IMR-90 (cell line): Measurements from ENCODE around the gene TRPM8. TPM values are rescaled to one million over a fixed set of nuclear protein-coding genes. Genes with fewer than 3 reads are reported as not detected.

Experiments used
- ATAC-seq: fragments of 200-7000 bp; cut with Tn5 transposase; 2 replicates; pipeline ENCODE4 v1.9.1; 2020; ENCODE audit warnings: low read depth, mild to moderate bottlenecking, moderate library complexity
- BruUV-seq: library from RNA; stranded (reverse); fragments of 400-500 nt; replicated peaks from 2 replicates; lab custom pipeline; 2021; lab: Mats Ljungman, UMichigan
- CTCF ChIA-PET: fragments of 300-600 bp; formaldehyde crosslinking; extraction: SDS; loops from one replicate; lab custom pipeline; 2021; ENCODE audit warnings: antibody characterized with exemption; lab: Yijun Ruan, JAX
- POLR2A ChIA-PET: fragments of 300-600 bp; sonication (Branson Sonifier 250); formaldehyde crosslinking; loops from one replicate; lab custom pipeline; 2022; ENCODE audit warnings: antibody characterized with exemption; ENCODE audit not compliant: unreplicated experiment; lab: Charles Lee
- DNase-seq: peaks from one replicate; pipeline ENCODE4 v3.0.0; 2013
- H2AFZ ChIP-seq: replicated peaks from 2 replicates; pipeline ENCODE3; 2013; ENCODE audit warnings: low read length, mild to moderate bottlenecking; ENCODE audit not compliant: poor library complexity
- H2AK5ac ChIP-seq: 2 replicates; pipeline ENCODE4 v1.6.1; 2013; ENCODE audit warnings: low read depth, low read length, inconsistent platforms
- H2AK9ac ChIP-seq: replicated peaks from 2 replicates; pipeline ENCODE3; 2013; ENCODE audit warnings: mild to moderate bottlenecking, low read depth, low read length, moderate library complexity; ENCODE audit not compliant: poor library complexity
- H2BK120ac ChIP-seq: 2 replicates; pipeline ENCODE4 v1.6.1; 2013; ENCODE audit warnings: low read depth, low read length, inconsistent platforms
- H2BK15ac ChIP-seq: 3 replicates; pipeline ENCODE4 v1.6.1; 2013; ENCODE audit warnings: low read depth, low read length, inconsistent platforms
- H2BK20ac ChIP-seq: 2 replicates; pipeline ENCODE4 v1.6.1; 2013; ENCODE audit warnings: low read depth, mild to moderate bottlenecking, inconsistent platforms, low read length, moderate library complexity
- H2BK5ac ChIP-seq: 2 replicates; pipeline ENCODE4 v1.6.1; 2013; ENCODE audit warnings: mild to moderate bottlenecking, low read depth, low read length, inconsistent platforms; ENCODE audit not compliant: poor library complexity, severe bottlenecking
- H3K14ac ChIP-seq: replicated peaks from 2 replicates; pipeline ENCODE4 v1.6.1; 2013; ENCODE audit warnings: low read depth, low read length, inconsistent platforms
- H3K18ac ChIP-seq: 2 replicates; pipeline ENCODE4 v1.6.1; 2013; ENCODE audit warnings: low read depth, low read length, control low read depth
- H3K23ac ChIP-seq: 2 replicates; pipeline ENCODE4 v1.6.1; 2013; ENCODE audit warnings: low read depth, low read length, inconsistent platforms
- H3K27ac ChIP-seq: 2 replicates; pipeline ENCODE4 v1.5.1; 2013; ENCODE audit warnings: mild to moderate bottlenecking, control low read depth, low read length; ENCODE audit not compliant: insufficient read depth
- H3K27me3 ChIP-seq: 2 replicates; pipeline ENCODE4 v1.6.1; 2013; ENCODE audit warnings: low read length; ENCODE audit not compliant: control insufficient read depth, insufficient read depth
- H3K36me3 ChIP-seq: 2 replicates; pipeline ENCODE4 v1.6.1; 2013; ENCODE audit warnings: low read length, mixed read lengths; ENCODE audit not compliant: control insufficient read depth, insufficient read depth
- H3K4ac ChIP-seq: 2 replicates; pipeline ENCODE4 v1.6.1; 2013; ENCODE audit warnings: low read depth, low read length, inconsistent platforms
- H3K4me1 ChIP-seq: 2 replicates; pipeline ENCODE4 v1.6.1; 2013; ENCODE audit warnings: low read length, mixed read lengths; ENCODE audit not compliant: control insufficient read depth, insufficient read depth
- H3K4me2 ChIP-seq: 2 replicates; pipeline ENCODE4 v1.6.1; 2013; ENCODE audit warnings: low read depth, mild to moderate bottlenecking, control low read depth, low read length, moderate library complexity
- H3K4me3 ChIP-seq: 2 replicates; pipeline ENCODE4 v1.5.1; 2013; ENCODE audit warnings: low read depth, mild to moderate bottlenecking, control low read depth, low read length, moderate library complexity; ENCODE audit not compliant: insufficient read depth
- H3K56ac ChIP-seq: 2 replicates; pipeline ENCODE4 v1.6.1; 2013; ENCODE audit warnings: low read length, inconsistent platforms; ENCODE audit not compliant: insufficient read depth; ENCODE audit errors: extremely low read depth
- H3K79me1 ChIP-seq, 2 experiments: 2 replicates each; pipeline ENCODE4 v1.6.1; 2013; ENCODE audit warnings: low read length in 2 of 2, inconsistent platforms in 1 of 2, low read depth in 1 of 2
- H3K9ac ChIP-seq: 2 replicates; pipeline ENCODE4 v1.6.1; 2013; ENCODE audit warnings: low read depth, low read length, control low read depth
- H3K9me1 ChIP-seq: 2 replicates; pipeline ENCODE4 v1.6.1; 2013; ENCODE audit warnings: low read length, inconsistent platforms; ENCODE audit not compliant: insufficient read depth
- H3K9me3 ChIP-seq: 2 replicates; pipeline ENCODE4 v1.6.1; 2013; ENCODE audit warnings: low read length; ENCODE audit not compliant: control insufficient read depth, insufficient read depth
- H4K20me1 ChIP-seq: 2 replicates; pipeline ENCODE4 v1.6.1; 2013; ENCODE audit warnings: low read length, inconsistent platforms; ENCODE audit not compliant: insufficient read depth
- H4K5ac ChIP-seq: 2 replicates; pipeline ENCODE4 v1.6.1; 2013; ENCODE audit warnings: mild to moderate bottlenecking, low read depth, low read length, control low read depth
- H4K8ac ChIP-seq, 2 experiments: 2 replicates each; pipeline ENCODE4 v1.6.1; 2013; ENCODE audit warnings: low read depth in 2 of 2, low read length in 2 of 2, control low read depth in 1 of 2, inconsistent platforms in 1 of 2
- H4K91ac ChIP-seq: 2 replicates; pipeline ENCODE4 v1.6.1; 2013; ENCODE audit warnings: low read depth, low read length, inconsistent platforms; ENCODE audit not compliant: insufficient read depth
- CTCF ChIP-seq: conservative IDR thresholded peaks from 2 replicates; pipeline ENCODE4 v1.5.1; 2012; ENCODE audit warnings: mild to moderate bottlenecking, low read depth, low read length, improper control_type of control experiment
- MAFK ChIP-seq: IDR thresholded peaks from 2 replicates; pipeline ENCODE4 v1.6.1; 2012; ENCODE audit warnings: low read depth, low read length, improper control_type of control experiment
- NFE2L2 ChIP-seq: fragments of 150-350 bp; IDR thresholded peaks from 2 replicates; pipeline ENCODE4 v1.6.1; 2016; ENCODE audit warnings: low read depth, mild to moderate bottlenecking, low read length
- RAD21 ChIP-seq: IDR thresholded peaks from 2 replicates; pipeline ENCODE4 v1.6.1; 2012; ENCODE audit warnings: low read length, improper control_type of control experiment
- RCOR1 ChIP-seq: IDR thresholded peaks from 2 replicates; pipeline ENCODE4 v1.6.1; 2012; ENCODE audit warnings: mild to moderate bottlenecking, low read length, improper control_type of control experiment; ENCODE audit not compliant: insufficient replicate concordance
- WGBS, 2 experiments: methylation state at CpG; one replicate each; pipeline versions ENCODE4 v1.1.5 to v1.1.7; 2013; ENCODE audit warnings: missing lambda C conversion rate in 2 of 2; ENCODE audit not compliant: insufficient read length in 1 of 2; ENCODE audit errors: extremely low coverage in 2 of 2; 5-methylcytosine and 5-hydroxymethylcytosine counted together
- dilution Hi-C: fragments of 300-500 bp; cut with HindIII; formaldehyde crosslinking; loops from one replicate; pipeline ENCODE4 v1.14.3; 2018; ENCODE audit warnings: low sequenced_read_pairs; ENCODE audit not compliant: unreplicated experiment
- in situ Hi-C: fragments of 300-500 bp; cut with MboI; formaldehyde crosslinking; loops from 3 replicates; pipeline ENCODE4 v1.14.3; 2019; ENCODE audit warnings: low sequenced_read_pairs, inconsistent platforms, mixed read lengths
- intact Hi-C: fragments of 100-400 bp; cut with micrococcal nuclease; formaldehyde crosslinking; loops from 2 replicates; pipeline ENCODE4 v1.10.0; 2022
- polyA plus RNA-seq, 3 experiments: library from polyadenylated mRNA; depleted of rRNA; stranded (reverse); fragments of >200 nt; gene quantifications; 2 replicates each; pipeline ENCODE4 v1.2.3, GENCODE V29; 2012; ENCODE audit warnings: low replicate concordance in 1 of 3
- total RNA-seq: library from RNA; depleted of rRNA; stranded (reverse); fragments of >200 nt; gene quantifications from 2 replicates; pipeline ENCODE4 v1.2.3, GENCODE V29; 2012

TRPM8 gene
- total and polyA plus RNA-seq, 2 of the 4 experiments (the other 2 are of a cell fraction): not detected

- no peak overlapping the region for H4K8ac ChIP-seq
- H3K23ac ChIP-seq: no peak overlapping the region
- H3K9me1 ChIP-seq: no peaks in the 10 kb centered on the region; the same call in 1 of the 2 replicates
- no peak overlapping the region for H3K4me2 ChIP-seq
- no peak overlapping the region for H3K18ac ChIP-seq
- no peak overlapping the region for H3K4ac ChIP-seq
- BruUV-seq: no TSS peak
- ATAC-seq: no peak
- H3K27me3 ChIP-seq: peaks cover 8% of the 10 kb centered on the region
- H2BK120ac ChIP-seq: no peak overlapping the region
- TF ChIP-seq RAD21: no peak
- TF ChIP-seq RCOR1: no peak
- no peak for TF ChIP-seq CTCF
- no peak for TF ChIP-seq MAFK
- TF ChIP-seq NFE2L2: no peak
- H3K79me1 ChIP-seq: no peaks in the 10 kb centered on the region
- no peak overlapping the region for H2AFZ ChIP-seq
- no peak overlapping the region for H2BK15ac ChIP-seq
- H3K4me1 ChIP-seq: no peaks in the 10 kb centered on the region
- H4K5ac ChIP-seq: no peak overlapping the region
- no peak overlapping the region for H3K56ac ChIP-seq
- 80% methylated on average over 1 of the region's 2 CpGs; no CpG with 5 or more reads in 1 of the 2 experiments for WGBS, 2 experiments
- dilution Hi-C loops (no loop called here), in situ Hi-C loops (no loop called here), intact Hi-C loops (no loop called here)
- H3K9ac ChIP-seq: no peak overlapping the region
- H2BK20ac ChIP-seq: no peak overlapping the region
- H3K36me3 ChIP-seq: no peaks in the 10 kb centered on the region
- H3K14ac ChIP-seq: no peak overlapping the region
- no peak overlapping the region for H3K27ac ChIP-seq
- DNase-seq: no peak
- no peak overlapping the region for H2AK9ac ChIP-seq
- H3K4me3 ChIP-seq: no peak overlapping the region
- H2AK5ac ChIP-seq: no peak overlapping the region
- H3K9me3 ChIP-seq: peaks cover 2% of the 10 kb centered on the region; the same call in 1 of the 2 replicates
- H4K20me1 ChIP-seq: no peaks in the 10 kb centered on the region
- POLR2A ChIA-PET: no interaction called here
- CTCF ChIA-PET: no interaction called here
- H4K91ac ChIP-seq: no peak overlapping the region
- H2BK5ac ChIP-seq: no peak overlapping the region
Observed at GRCh38 chr2:233960203-233960602, 43.0 kb downstream of the TRPM8 start.
